GM23338 (cell line): ENCODE measurements around the gene RAMACL. TPM values are rescaled to one million over a fixed set of nuclear protein-coding genes. Genes with fewer than 3 reads are reported as not detected.

Experiments
- ATAC-seq: fragments of 200-7000 bp; cut with Tn5 transposase; 3 replicates; pipeline ENCODE4 v1.9.1; 2020
- DNase-seq: peaks from one replicate; pipeline ENCODE4 v3.0.0-alpha.2; 2015; ENCODE audit warnings: low spot score
- H2AFZ ChIP-seq: fragments of 200-600 bp; sonication (generic); 2 replicates; pipeline ENCODE4 v1.8.0; 2016; ENCODE audit warnings: antibody characterized with exemption, mild to moderate bottlenecking, moderate library complexity
- H3F3A ChIP-seq: fragments of 200-600 bp; sonication (generic); replicated peaks from 2 replicates; pipeline ENCODE4 v1.8.0; 2017; ENCODE audit warnings: antibody characterized with exemption, mixed run types, low read depth
- H3K27ac ChIP-seq: fragments of 200-600 bp; sonication (generic); 2 replicates; pipeline ENCODE4 v1.6.1; 2016; ENCODE audit warnings: low read depth
- H3K27me3 ChIP-seq: fragments of 200-600 bp; sonication (generic); 2 replicates; pipeline ENCODE4 v1.8.0; 2016; ENCODE audit warnings: mild to moderate bottlenecking, mixed run types, moderate library complexity; ENCODE audit not compliant: insufficient read depth
- H3K36me3 ChIP-seq: fragments of 200-600 bp; sonication (generic); 2 replicates; pipeline ENCODE4 v1.8.0; 2016; ENCODE audit warnings: mild to moderate bottlenecking; ENCODE audit not compliant: insufficient read depth
- H3K4me1 ChIP-seq: fragments of 200-600 bp; sonication (generic); 2 replicates; pipeline ENCODE4 v1.8.0; 2016; ENCODE audit warnings: mild to moderate bottlenecking, moderate library complexity; ENCODE audit not compliant: insufficient read depth
- H3K4me2 ChIP-seq: fragments of 200-600 bp; sonication (generic); 2 replicates; pipeline ENCODE4 v1.7.1; 2017; ENCODE audit warnings: mixed run types
- H3K4me3 ChIP-seq: fragments of 200-600 bp; sonication (generic); 2 replicates; pipeline ENCODE4 v1.6.1; 2016; ENCODE audit warnings: mixed run types
- H3K79me2 ChIP-seq: fragments of 200-600 bp; sonication (generic); replicated peaks from 2 replicates; pipeline ENCODE4 v1.8.0; 2017; ENCODE audit warnings: mild to moderate bottlenecking; ENCODE audit not compliant: insufficient read depth
- H3K9me2 ChIP-seq: fragments of 200-600 bp; sonication (generic); 2 replicates; pipeline ENCODE4 v1.8.0; 2017; ENCODE audit not compliant: insufficient read depth
- H4K20me1 ChIP-seq: fragments of 200-600 bp; sonication (generic); replicated peaks from 2 replicates; pipeline ENCODE4 v1.8.0; 2017; ENCODE audit warnings: mild to moderate bottlenecking; ENCODE audit not compliant: insufficient read depth
- H3K27ac Mint-ChIP-seq: 2 replicates; pipeline ENCODE4 v1.8.0; 2020; ENCODE audit warnings: inconsistent platforms, mild to moderate bottlenecking, moderate library complexity, mixed read lengths
- H3K27me3 Mint-ChIP-seq: 3 replicates; pipeline ENCODE4 v1.8.0; 2022; ENCODE audit warnings: low read depth, mild to moderate bottlenecking, moderate library complexity, mixed read lengths, inconsistent platforms; ENCODE audit not compliant: insufficient read depth, poor library complexity
- H3K36me3 Mint-ChIP-seq: 3 replicates; pipeline ENCODE4 v1.8.0; 2021; ENCODE audit warnings: low read depth, mild to moderate bottlenecking, inconsistent platforms, moderate library complexity, mixed read lengths
- H3K4me1 Mint-ChIP-seq: 3 replicates; pipeline ENCODE4 v1.8.0; 2020; ENCODE audit warnings: mild to moderate bottlenecking, inconsistent platforms, mixed read lengths
- H3K4me3 Mint-ChIP-seq: 3 replicates; pipeline ENCODE4 v1.8.0; 2021; ENCODE audit warnings: moderate library complexity, mild to moderate bottlenecking, inconsistent platforms, mixed read lengths
- H3K9me3 Mint-ChIP-seq: 3 replicates; pipeline ENCODE4 v1.8.0; 2020; ENCODE audit warnings: moderate library complexity, mild to moderate bottlenecking, inconsistent platforms, mixed read lengths
- CREB1 ChIP-seq: fragments of 250-450 bp; sonication (Bioruptor Pico); IDR thresholded peaks from 2 replicates; pipeline ENCODE4 v1.5.0; 2020; ENCODE audit warnings: low read depth, mild to moderate bottlenecking, moderate library complexity
- CTCF ChIP-seq, 2 experiments: fragments of 200-600 bp in 1 of 2; sonication (generic) in 1 of 2; conservative IDR thresholded peaks; 2 replicates each; pipeline versions ENCODE4 v1.5.1 to v1.6.1; 2016 to 2017; ENCODE audit warnings: antibody characterized with exemption in 2 of 2, low read depth in 2 of 2, mild to moderate bottlenecking in 2 of 2, moderate library complexity in 1 of 2
- ETS1 ChIP-seq: IDR thresholded peaks from 2 replicates; pipeline ENCODE4 v1.6.1; 2016; ENCODE audit warnings: antibody characterized with exemption
- EZH2 ChIP-seq: fragments of 200-600 bp; sonication (generic); IDR thresholded peaks from one replicate; pipeline ENCODE4 v1.8.0; 2017; ENCODE audit warnings: antibody characterized with exemption, mild to moderate bottlenecking, low read depth; ENCODE audit not compliant: unreplicated experiment
- EZH2phosphoT487 ChIP-seq: fragments of 200-600 bp; sonication (generic); IDR thresholded peaks from one replicate; pipeline ENCODE4 v1.8.1; 2018; ENCODE audit warnings: antibody characterized with exemption; ENCODE audit not compliant: unreplicated experiment
- JUNB ChIP-seq: IDR thresholded peaks from one replicate; pipeline ENCODE4 v1.6.1; 2016; ENCODE audit warnings: antibody characterized with exemption; ENCODE audit not compliant: unreplicated experiment
- NANOG ChIP-seq: IDR thresholded peaks from 2 replicates; pipeline ENCODE4 v1.6.1; 2016; ENCODE audit warnings: antibody characterized with exemption, borderline replicate concordance
- POLR2AphosphoS5 ChIP-seq: IDR thresholded peaks from 2 replicates; pipeline ENCODE4 v1.6.1; 2016; ENCODE audit warnings: antibody characterized with exemption, low read depth
- REST ChIP-seq: IDR thresholded peaks from one replicate; pipeline ENCODE4 v1.6.1; 2018; ENCODE audit warnings: antibody characterized with exemption; ENCODE audit not compliant: unreplicated experiment
- STAT1 ChIP-seq: IDR thresholded peaks from one replicate; pipeline ENCODE4 v1.6.1; 2016; ENCODE audit warnings: antibody characterized with exemption; ENCODE audit not compliant: unreplicated experiment
- ZNF114 ChIP-seq: fragments of 250-450 bp; sonication (Bioruptor Pico); IDR thresholded peaks from 2 replicates; pipeline ENCODE4 v1.5.0; 2020; ENCODE audit warnings: mild to moderate bottlenecking, moderate library complexity
- ZNF331 ChIP-seq: fragments of 250-450 bp; sonication (Bioruptor Pico); IDR thresholded peaks from 2 replicates; pipeline ENCODE4 v1.5.0; 2020; ENCODE audit warnings: low read depth, mild to moderate bottlenecking, moderate library complexity
- ZNF462 ChIP-seq: fragments of 250-450 bp; sonication (Bioruptor Pico); IDR thresholded peaks from 2 replicates; pipeline ENCODE4 v1.5.0; 2020; ENCODE audit warnings: mild to moderate bottlenecking, moderate library complexity
- polyA plus RNA-seq: library from polyadenylated mRNA; unstranded; fragments of >200 nt; fragmentation: Nextera tagmentation; extraction: Ambion mirVana; gene quantifications from 2 replicates; pipeline ENCODE4 v1.2.1, GENCODE V29; 2016
- total RNA-seq: library from RNA; depleted of rRNA; stranded (reverse); fragments of >200 nt; shearing (Covaris generic); gene quantifications from 2 replicates; pipeline ENCODE4 v1.2.3, GENCODE V29; 2014

RAMACL gene
- total and polyA plus RNA-seq, 2 experiments from 2014 or later = 0.61 to 4.0 TPM

GRCh38 chr6:166543603-166544295 lies 42.7 kb downstream of the RAMACL start:
- TF ChIP-seq NANOG = no peak
- no peak for TF ChIP-seq ZNF331 (CRISPR knock-in tag)
- no peak for TF ChIP-seq STAT1
- TF ChIP-seq EZH2phosphoT487 = no peak
- no peak for TF ChIP-seq ZNF114 (CRISPR knock-in tag)
- TF ChIP-seq JUNB = no peak
- TF ChIP-seq ZNF462 (CRISPR knock-in tag) = no peak
- no peak for TF ChIP-seq CREB1 (CRISPR knock-in tag)
- TF ChIP-seq POLR2AphosphoS5 = no peak
- TF ChIP-seq CTCF (conservative IDR thresholded peaks at IDR 0.05; ENCODE audit: low read depth in 2 of 2) = no peak
- TF ChIP-seq EZH2 = no peak
- TF ChIP-seq ETS1 = no peak
- TF ChIP-seq REST = no peak
- Mint-ChIP-seq H3K4me1 (peaks cover 51% of the 10 kb centered on the region), H3K27ac (peak overlapping the region; percentile 48; the same call in 1 of the 2 replicates), H3K9me3 (no peaks in the 10 kb centered on the region), H3K27me3 (peaks cover 14% of the 10 kb centered on the region), H3K4me3 (no peak overlapping the region), H3K36me3 (no peaks in the 10 kb centered on the region)
- peaks cover 21% of the 10 kb centered on the region for H3K4me1 ChIP-seq
- no peaks in the 10 kb centered on the region for H3K27me3 ChIP-seq
- 0 out of 2 replicates have a peak overlapping the region, but pooled peaks have one; percentile 8 for H3K27ac ChIP-seq
- no peak for ATAC-seq
- no peaks in the 10 kb centered on the region for H3K9me2 ChIP-seq
- H3K79me2 ChIP-seq = peaks cover 33% of the 10 kb centered on the region
- DNase-seq = no peak
- no peaks in the 10 kb centered on the region for H3F3A ChIP-seq
- H2AFZ ChIP-seq = no peak overlapping the region
- H3K36me3 ChIP-seq = no peaks in the 10 kb centered on the region
- no peaks in the 10 kb centered on the region for H4K20me1 ChIP-seq
- no peak overlapping the region for H3K4me3 ChIP-seq
- no peak overlapping the region for H3K4me2 ChIP-seq
